ENCODE results near the gene GOLGB1. TPM values are rescaled to one million over a fixed set of nuclear protein-coding genes. Genes with fewer than 3 reads are reported as not detected.
A peak's percentile ranks its signal among the peaks of the same experiment; 100 is the strongest.

GOLGB1 gene
- total RNA-seq, 5 donors from 2014 or later (not counting 1 experiment from before 2014, with no cell fraction given), result 33.5 to 47.0 (median 40.1) TPM

DNA sequence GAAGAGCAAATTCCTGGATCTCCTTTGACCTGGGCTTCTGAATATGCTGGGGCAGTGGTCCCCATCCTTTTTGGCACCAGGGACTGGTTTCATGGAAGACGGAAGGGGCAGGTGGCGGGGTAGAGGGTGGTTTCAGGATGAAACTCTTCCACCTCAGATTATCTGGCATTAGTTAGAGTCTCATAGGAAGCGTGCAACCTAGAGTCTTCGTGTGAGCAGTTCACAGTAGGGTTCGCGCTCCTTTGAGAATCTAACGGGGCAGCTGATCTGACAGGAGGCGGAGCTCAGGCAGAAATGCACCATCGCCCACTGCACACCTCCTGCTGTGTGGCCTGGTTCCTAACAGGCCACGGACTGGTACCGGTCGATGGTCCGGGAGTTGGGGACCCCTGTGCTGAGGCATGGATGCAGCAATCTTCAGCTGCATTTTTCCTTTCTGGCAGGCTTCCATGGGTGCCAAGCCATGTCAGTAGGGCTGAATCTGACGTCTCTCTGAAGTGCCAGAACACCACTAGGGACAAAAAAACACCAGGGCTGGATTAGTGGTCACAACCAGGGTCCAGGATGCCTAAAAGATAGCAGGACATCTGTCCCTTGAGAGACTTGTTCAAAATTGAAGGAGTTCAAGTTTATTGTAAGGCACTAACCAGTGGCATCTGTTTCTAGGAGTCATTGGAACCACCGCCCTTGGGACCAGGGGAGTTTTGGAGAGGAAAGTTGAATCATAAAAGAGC, 8.4 kb upstream of the GOLGB1 start:
- 94% methylated on average over 13 of the region's 15 CpGs for WGBS (ENCODE audit: insufficient coverage)
- ChIA-PET POLR2A (interaction anchor here in 1 of 2 donors (0.6 kb wide), 1 partner anchor 31 kb away, joined by 4 read pairs; no protein-coding TSS in a partner anchor), CTCF (no interaction called here)
- no peak for ATAC-seq (replicated peaks in 1 of 4)
- DNase-seq, result no peak
- Mint-ChIP-seq H3K4me1 (no peaks in the 10 kb centered on the region), H3K27ac (peak overlapping the region in 1 of 2 donors; percentile 28), H3K27me3 (peaks cover 7% of the 10 kb centered on the region in 2 donors), H3K36me3 (no peaks in the 10 kb centered on the region), H3K9me3 (no peaks in the 10 kb centered on the region), H3K4me3 (no peak overlapping the region)
- Histone ChIP-seq H3K9me3 (no peaks in the 10 kb centered on the region), H3K36me3 (ENCODE audit: control insufficient read depth in 2 of 2, extremely low read depth in 1 of 2, insufficient read depth in 1 of 2, low read length in 1 of 2) (no peaks in the 10 kb centered on the region), H3K4me3 (ENCODE audit: control insufficient read depth in 1 of 2, extremely low read depth in 1 of 2, low read length in 1 of 2) (no peak overlapping the region), H3K27ac (ENCODE audit: low read length) (no peak overlapping the region), H3K27me3 (replicated peaks in 1 of 2; ENCODE audit: control insufficient read depth in 2 of 2, extremely low read depth in 1 of 2, insufficient read depth in 2 of 2, low read length in 1 of 2) (peaks cover 0 to 3% of the 10 kb centered on the region in 2 experiments), H3K4me1 (ENCODE audit: control insufficient read depth in 1 of 2, extremely low read depth in 1 of 2, insufficient read depth in 2 of 2, low read length in 2 of 2) (no peaks in the 10 kb centered on the region)

DNA sequence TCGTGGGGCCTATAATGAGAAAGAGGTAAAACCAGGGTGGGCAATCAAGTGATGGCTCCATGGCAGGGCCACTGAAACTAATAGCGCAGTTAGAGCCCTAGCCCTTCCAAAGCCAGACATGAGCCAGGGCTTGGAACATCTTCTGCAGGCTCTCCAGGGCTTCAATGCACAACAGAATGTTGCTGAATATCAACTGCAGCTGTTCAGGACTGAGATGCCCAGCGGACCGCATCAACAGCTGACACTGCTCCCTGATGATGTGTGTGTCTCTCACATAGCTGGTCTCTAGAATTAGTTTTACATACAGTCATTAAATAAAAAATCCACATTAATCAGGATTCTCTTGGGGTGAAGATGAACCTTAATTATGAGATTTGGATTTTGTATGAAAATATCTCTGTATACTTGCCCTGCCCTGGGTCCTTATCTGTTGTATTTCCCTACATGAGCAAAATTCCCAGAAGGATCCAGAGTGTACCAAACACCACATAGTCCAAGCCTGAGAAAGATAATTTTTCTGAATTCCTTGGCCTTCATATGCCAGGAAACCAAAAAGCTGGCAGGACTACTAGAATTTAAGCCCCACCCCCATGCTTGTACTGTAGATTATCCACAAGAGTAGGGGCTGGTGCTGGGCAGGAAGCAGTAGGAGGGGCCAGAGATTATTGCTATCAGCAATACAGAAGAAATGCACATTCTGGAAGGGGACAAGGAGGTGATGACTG, 7.7 kb upstream of the GOLGB1 start:
- Histone ChIP-seq H3K4me1 (ENCODE audit: control insufficient read depth in 1 of 2, extremely low read depth in 1 of 2, insufficient read depth in 2 of 2, low read length in 2 of 2) (no peaks in the 10 kb centered on the region), H3K4me3 (ENCODE audit: control insufficient read depth in 1 of 2, extremely low read depth in 1 of 2, low read length in 1 of 2) (no peak overlapping the region), H3K27ac (ENCODE audit: low read length) (no peak overlapping the region), H3K36me3 (ENCODE audit: control insufficient read depth in 2 of 2, extremely low read depth in 1 of 2, insufficient read depth in 1 of 2, low read length in 1 of 2) (no peaks in the 10 kb centered on the region), H3K9me3 (no peaks in the 10 kb centered on the region), H3K27me3 (replicated peaks in 1 of 2; ENCODE audit: control insufficient read depth in 2 of 2, extremely low read depth in 1 of 2, insufficient read depth in 2 of 2, low read length in 1 of 2) (peaks cover 0 to 3% of the 10 kb centered on the region in 2 experiments)
- Mint-ChIP-seq H3K4me3 (no peak overlapping the region), H3K9me3 (no peaks in the 10 kb centered on the region), H3K27me3 (peaks cover 9 to 12% of the 10 kb centered on the region in 2 donors), H3K36me3 (no peaks in the 10 kb centered on the region), H3K4me1 (no peaks in the 10 kb centered on the region), H3K27ac (peak overlapping the region in 1 of 2 donors; percentile 28)
- CTCF ChIA-PET, result interaction anchor here in 1 of 2 donors (0.7 kb wide), 1 partner anchor 8 kb away, joined by 3 read pairs; no protein-coding TSS in a partner anchor
- DNase-seq (no peak), ATAC-seq (replicated peaks in 1 of 4) (no peak)
- POLR2A ChIA-PET, result interaction anchor here in 1 of 2 donors (0.6 kb wide), 1 partner anchor 30 kb away, joined by 4 read pairs; no protein-coding TSS in a partner anchor
- WGBS (ENCODE audit: insufficient coverage), result no CpG with 5 or more reads among the region's 4 CpGs

DNA sequence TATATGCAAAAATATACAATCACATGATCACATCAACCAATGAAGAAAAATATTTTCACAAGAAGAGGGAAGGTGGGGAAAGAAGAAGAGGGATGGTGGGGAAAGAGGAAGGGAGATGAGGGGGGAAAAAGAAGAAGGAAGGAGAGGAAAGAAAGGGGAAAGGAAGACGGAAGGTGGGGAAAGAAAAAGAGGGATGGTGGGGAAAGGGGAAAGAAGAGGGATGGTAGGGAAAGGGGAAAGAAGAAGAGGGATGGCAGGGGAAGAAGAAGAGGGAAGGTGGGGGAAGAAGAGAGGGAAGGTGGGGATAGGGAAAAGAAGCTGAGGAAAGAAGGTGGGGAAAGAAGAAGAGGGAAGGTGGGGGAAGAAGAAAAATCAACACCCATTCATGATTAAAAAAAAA, 3.2 kb upstream of the GOLGB1 start:
- Histone ChIP-seq H3K4me3 (ENCODE audit: control insufficient read depth in 1 of 2, extremely low read depth in 1 of 2, low read length in 1 of 2) (no peak overlapping the region), H3K27ac (ENCODE audit: low read length) (no peak overlapping the region), H3K27me3 (replicated peaks in 1 of 2; ENCODE audit: control insufficient read depth in 2 of 2, extremely low read depth in 1 of 2, insufficient read depth in 2 of 2, low read length in 1 of 2) (peaks cover 0 to 3% of the 10 kb centered on the region in 2 experiments), H3K9me3 (no peaks in the 10 kb centered on the region), H3K4me1 (ENCODE audit: control insufficient read depth in 1 of 2, extremely low read depth in 1 of 2, insufficient read depth in 2 of 2, low read length in 2 of 2) (peaks cover 14 to 20% of the 10 kb centered on the region in 2 experiments), H3K36me3 (ENCODE audit: control insufficient read depth in 2 of 2, extremely low read depth in 1 of 2, insufficient read depth in 1 of 2, low read length in 1 of 2) (no peaks in the 10 kb centered on the region)
- ChIA-PET POLR2A (no interaction called here), CTCF (no interaction called here)
- ATAC-seq (replicated peaks in 1 of 4), result no peak
- H3K4me1 Mint-ChIP-seq, result peaks cover 0 to 2% (median 0%) of the 10 kb centered on the region in 3 donors
- H3K27me3 Mint-ChIP-seq, result peaks cover 12 to 15% of the 10 kb centered on the region in 2 donors
- H3K4me3 Mint-ChIP-seq, result no peak overlapping the region
- no peak overlapping the region for H3K27ac Mint-ChIP-seq
- H3K9me3 Mint-ChIP-seq, result no peaks in the 10 kb centered on the region
- 94% methylated on average over 1 of the region's 1 CpG for WGBS (ENCODE audit: insufficient coverage)
- no peak for DNase-seq
- H3K36me3 Mint-ChIP-seq, result no peaks in the 10 kb centered on the region

DNA sequence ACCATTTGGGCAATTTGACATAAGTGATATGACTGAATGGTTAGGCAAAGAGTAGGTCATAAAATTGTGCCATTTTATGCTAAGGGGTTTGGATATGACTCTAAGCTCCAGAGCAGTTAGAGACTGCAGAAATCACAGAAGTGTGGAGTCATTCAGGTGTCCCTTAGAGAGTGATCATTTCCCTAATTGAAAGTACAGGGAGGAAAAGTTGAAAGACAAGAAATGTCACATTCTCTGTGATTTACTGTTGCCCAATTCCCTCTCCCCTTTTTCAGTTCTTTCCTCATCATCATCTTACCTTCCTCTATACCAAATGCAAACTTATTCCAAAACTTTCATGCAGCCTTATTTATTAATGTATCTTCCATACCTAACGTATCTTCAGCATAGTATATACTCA, 2.7 kb upstream of the GOLGB1 start:
- no peak overlapping the region for H3K4me3 Mint-ChIP-seq
- H3K9me3 Mint-ChIP-seq, result no peaks in the 10 kb centered on the region
- peaks cover 0 to 3% (median 2%) of the 10 kb centered on the region in 3 donors for H3K4me1 Mint-ChIP-seq
- DNase-seq (no peak), ATAC-seq (replicated peaks in 1 of 4) (no peak)
- H3K36me3 Mint-ChIP-seq, result no peaks in the 10 kb centered on the region
- H3K27ac ChIP-seq (ENCODE audit: low read length), result no peak overlapping the region
- peaks cover 12 to 13% of the 10 kb centered on the region in 2 donors for H3K27me3 Mint-ChIP-seq
- H3K9me3 ChIP-seq, result no peaks in the 10 kb centered on the region
- H3K4me1 ChIP-seq (ENCODE audit: control insufficient read depth in 1 of 2, extremely low read depth in 1 of 2, insufficient read depth in 2 of 2, low read length in 2 of 2), result peaks cover 14 to 20% of the 10 kb centered on the region in 2 experiments
- no peak overlapping the region for H3K27ac Mint-ChIP-seq
- ChIA-PET POLR2A (no interaction called here), CTCF (no interaction called here)
- peaks cover 0 to 3% of the 10 kb centered on the region in 2 experiments for H3K27me3 ChIP-seq (replicated peaks in 1 of 2; ENCODE audit: control insufficient read depth in 2 of 2, extremely low read depth in 1 of 2, insufficient read depth in 2 of 2, low read length in 1 of 2)
- H3K36me3 ChIP-seq (ENCODE audit: control insufficient read depth in 2 of 2, extremely low read depth in 1 of 2, insufficient read depth in 1 of 2, low read length in 1 of 2), result no peaks in the 10 kb centered on the region
- no peak overlapping the region for H3K4me3 ChIP-seq (ENCODE audit: control insufficient read depth in 1 of 2, extremely low read depth in 1 of 2, low read length in 1 of 2)
- no CpG with 5 or more reads among the region's 1 CpG for WGBS (ENCODE audit: insufficient coverage)

DNA sequence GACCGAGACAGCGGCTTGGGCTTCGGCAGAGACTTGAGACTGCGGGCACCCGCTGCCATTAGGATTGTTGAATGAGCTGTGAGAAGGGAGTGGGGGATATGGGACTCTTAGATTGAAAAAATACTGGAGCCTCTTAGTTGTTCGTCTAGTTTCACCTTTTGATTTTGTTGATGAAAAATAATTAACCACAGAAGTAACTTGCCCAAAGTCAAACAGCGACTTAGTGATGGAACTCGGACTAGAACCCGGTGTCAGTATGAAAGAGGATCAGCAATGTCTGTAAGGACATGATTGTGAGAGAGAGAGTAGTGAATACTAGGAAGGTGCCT, 510 bp upstream of the GOLGB1 start:
- peaks cover 0 to 3% of the 10 kb centered on the region in 2 experiments for H3K27me3 ChIP-seq (replicated peaks in 1 of 2; ENCODE audit: control insufficient read depth in 2 of 2, extremely low read depth in 1 of 2, insufficient read depth in 2 of 2, low read length in 1 of 2)
- peaks cover 0 to 11% (median 4%) of the 10 kb centered on the region in 3 donors for H3K4me1 Mint-ChIP-seq
- DNase-seq, result no peak
- H3K27ac ChIP-seq (ENCODE audit: low read length), result peak overlapping the region; percentile 78
- H3K4me3 Mint-ChIP-seq, result no peak overlapping the region
- WGBS (ENCODE audit: insufficient coverage), result 0% methylated on average over 2 of the region's 9 CpGs
- H3K36me3 Mint-ChIP-seq, result no peaks in the 10 kb centered on the region
- H3K36me3 ChIP-seq (ENCODE audit: control insufficient read depth in 2 of 2, extremely low read depth in 1 of 2, insufficient read depth in 1 of 2, low read length in 1 of 2), result no peaks in the 10 kb centered on the region
- ChIA-PET CTCF (interaction anchor here in 1 of 2 donors (1.1 kb wide), 1 partner anchor 203 kb away, joined by 8 read pairs; no protein-coding TSS in a partner anchor), POLR2A (interaction anchor here (1.5 to 2.8 kb wide), 4 partner anchors 32 to 90 kb away, joined by 4 to 15 read pairs (median 6); partner anchors contain the start of genes HCLS1 (in 2 of the 2), EAF2 (in 1 of the 2) and IQCB1 (in 1 of the 2))
- ATAC-seq (replicated peaks in 1 of 4), result no peak
- H3K9me3 Mint-ChIP-seq, result no peaks in the 10 kb centered on the region
- H3K9me3 ChIP-seq, result no peaks in the 10 kb centered on the region
- H3K27ac Mint-ChIP-seq, result no peak overlapping the region
- H3K4me1 ChIP-seq (ENCODE audit: control insufficient read depth in 1 of 2, extremely low read depth in 1 of 2, insufficient read depth in 2 of 2, low read length in 2 of 2), result peaks cover 14 to 23% of the 10 kb centered on the region in 2 experiments
- H3K27me3 Mint-ChIP-seq, result peaks cover 10 to 12% of the 10 kb centered on the region in 2 donors
- peak overlapping the region; percentile 98 to 100 for H3K4me3 ChIP-seq (ENCODE audit: control insufficient read depth in 1 of 2, extremely low read depth in 1 of 2, low read length in 1 of 2)

DNA sequence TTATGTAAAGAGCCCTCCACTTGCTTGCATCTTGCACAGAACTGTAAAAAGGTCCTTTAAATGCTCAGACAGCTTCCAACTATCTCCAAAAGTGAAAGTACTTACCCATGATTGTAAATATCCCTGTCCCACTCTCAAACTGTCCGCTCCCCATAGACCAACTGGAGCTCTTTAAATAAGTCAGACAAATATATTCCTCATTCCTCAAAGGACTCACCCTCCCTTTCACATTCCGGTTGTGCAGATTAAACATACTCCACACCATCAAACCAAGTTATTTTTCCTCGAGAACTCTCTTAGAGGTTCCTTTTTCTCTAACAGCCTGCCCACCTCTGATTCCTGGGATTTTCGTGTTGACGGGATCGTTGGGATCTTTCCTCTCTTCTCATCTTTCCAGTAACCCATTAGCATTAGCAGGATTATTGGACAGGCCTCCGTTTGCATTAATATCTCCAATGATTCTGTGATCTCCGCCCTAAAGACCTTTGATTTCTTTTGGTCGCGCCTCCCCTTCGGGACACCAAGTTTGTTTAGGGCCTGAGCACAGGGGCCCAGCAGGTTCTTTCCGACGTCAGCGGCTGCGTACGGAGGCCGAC, 763 bp downstream of the GOLGB1 start:
- no peaks in the 10 kb centered on the region for H3K9me3 Mint-ChIP-seq
- H3K27me3 Mint-ChIP-seq, result peaks cover 9 to 12% of the 10 kb centered on the region in 2 donors
- H3K36me3 Mint-ChIP-seq, result no peaks in the 10 kb centered on the region
- H3K4me1 Mint-ChIP-seq, result peaks cover 6 to 16% (median 8%) of the 10 kb centered on the region in 3 donors
- H3K27me3 ChIP-seq (replicated peaks in 1 of 2; ENCODE audit: control insufficient read depth in 2 of 2, extremely low read depth in 1 of 2, insufficient read depth in 2 of 2, low read length in 1 of 2), result no peaks in the 10 kb centered on the region
- H3K4me1 ChIP-seq (ENCODE audit: control insufficient read depth in 1 of 2, extremely low read depth in 1 of 2, insufficient read depth in 2 of 2, low read length in 2 of 2), result peaks cover 14 to 23% of the 10 kb centered on the region in 2 experiments
- DNase-seq (peak in 11 of 35 experiments; percentile 1 to 58 (median 18)), ATAC-seq (replicated peaks in 1 of 4) (peak in 1 of 4 experiments; percentile 1)
- H3K4me3 Mint-ChIP-seq, result no peak overlapping the region
- CTCF ChIA-PET, result interaction anchor here (0.5 to 1.3 kb wide), 5 partner anchors 88 to 1823 kb away, joined by 3 to 11 read pairs (median 4); partner anchors contain the start of genes FAM162A (in 1 of the 2) and HCLS1 (in 1 of the 2)
- peak overlapping the region; percentile 98 to 100 for H3K4me3 ChIP-seq (ENCODE audit: control insufficient read depth in 1 of 2, extremely low read depth in 1 of 2, low read length in 1 of 2)
- no peak overlapping the region for H3K27ac Mint-ChIP-seq
- H3K9me3 ChIP-seq, result no peaks in the 10 kb centered on the region
- H3K27ac ChIP-seq (ENCODE audit: low read length), result peak overlapping the region; percentile 97
- POLR2A ChIA-PET, result interaction anchor here (0.6 to 2.8 kb wide), 9 partner anchors 10 to 88 kb away, joined by 3 to 15 read pairs (median 4); partner anchors contain the start of genes HCLS1 (in 2 of the 2), EAF2 (in 1 of the 2) and IQCB1 (in 1 of the 2)
- 3% methylated on average over 17 of the region's 17 CpGs for WGBS (ENCODE audit: insufficient coverage)
- H3K36me3 ChIP-seq (ENCODE audit: control insufficient read depth in 2 of 2, extremely low read depth in 1 of 2, insufficient read depth in 1 of 2, low read length in 1 of 2), result no peaks in the 10 kb centered on the region

Measured in T-cell (primary cell).